Astrocyte (in vitro differentiated cells and primary cell): ENCODE measurements around the gene SYNE1. TPM values are rescaled to one million over a fixed set of nuclear protein-coding genes. Genes with fewer than 3 reads are reported as not detected.

ENCODE experiments used
- DNase-seq: peaks from one replicate; pipeline ENCODE4 v3.0.0-alpha.2; 2010; ENCODE audit warnings: low read depth
- FAIRE-seq: peaks from 2 replicates; lab custom pipeline; 2011; peaks lifted over from hg19 to GRCh38; lab: Jason Lieb, UNC
- H2AFZ ChIP-seq: 2 replicates; pipeline ENCODE4 v1.6.0; 2012; ENCODE audit warnings: low read depth, low read length, inconsistent platforms
- H3K27ac ChIP-seq: 2 replicates; pipeline ENCODE4 v1.5.1; 2011; ENCODE audit warnings: low read depth, low read length, inconsistent platforms
- H3K27me3 ChIP-seq: 2 replicates; pipeline ENCODE4 v1.6.0; 2011; ENCODE audit warnings: low read length, inconsistent platforms; ENCODE audit not compliant: insufficient read depth
- H3K36me3 ChIP-seq: 2 replicates; pipeline ENCODE4 v1.5.1; 2011; ENCODE audit warnings: low read length, inconsistent platforms; ENCODE audit not compliant: insufficient read depth
- H3K4me1 ChIP-seq: 2 replicates; pipeline ENCODE4 v1.5.1; 2011; ENCODE audit warnings: low read length, inconsistent platforms; ENCODE audit not compliant: insufficient read depth
- H3K4me2 ChIP-seq: 2 replicates; pipeline ENCODE4 v1.6.0; 2012; ENCODE audit warnings: low read length, inconsistent platforms
- H3K4me3 ChIP-seq: 2 replicates; pipeline ENCODE4 v1.5.1; 2011; ENCODE audit warnings: low read depth, mild to moderate bottlenecking, low read length, inconsistent platforms; ENCODE audit not compliant: insufficient read depth
- H3K79me2 ChIP-seq: 2 replicates; pipeline ENCODE4 v1.6.0; 2012; ENCODE audit warnings: mild to moderate bottlenecking, low read length, inconsistent platforms; ENCODE audit not compliant: insufficient read depth
- H3K9ac ChIP-seq: 2 replicates; pipeline ENCODE4 v1.6.0; 2012; ENCODE audit warnings: mild to moderate bottlenecking, low read length, inconsistent platforms
- H3K9me3 ChIP-seq: 2 replicates; pipeline ENCODE4 v1.5.1; 2012; ENCODE audit warnings: low read depth, mild to moderate bottlenecking, low read length, inconsistent platforms; ENCODE audit not compliant: insufficient read depth
- H4K20me1 ChIP-seq: 2 replicates; pipeline ENCODE4 v1.6.0; 2012; ENCODE audit warnings: low read length, inconsistent platforms; ENCODE audit not compliant: insufficient read depth
- H3K27ac Mint-ChIP-seq: one replicate; pipeline ENCODE4 v1.8.0; 2021; ENCODE audit warnings: mild to moderate bottlenecking, mixed read lengths; ENCODE audit not compliant: unreplicated experiment
- H3K27me3 Mint-ChIP-seq: one replicate; pipeline ENCODE4 v1.8.0; 2021; ENCODE audit warnings: low read depth, mixed read lengths; ENCODE audit not compliant: unreplicated experiment
- H3K36me3 Mint-ChIP-seq: one replicate; pipeline ENCODE4 v1.8.0; 2021; ENCODE audit warnings: low read depth, mixed read lengths; ENCODE audit not compliant: unreplicated experiment
- H3K4me1 Mint-ChIP-seq: one replicate; pipeline ENCODE4 v1.8.0; 2021; ENCODE audit warnings: low read depth, mixed read lengths; ENCODE audit not compliant: unreplicated experiment
- H3K4me3 Mint-ChIP-seq: one replicate; pipeline ENCODE4 v1.8.0; 2021; ENCODE audit warnings: mild to moderate bottlenecking, moderate library complexity, mixed read lengths; ENCODE audit not compliant: unreplicated experiment
- H3K9me3 Mint-ChIP-seq: one replicate; pipeline ENCODE4 v1.8.0; 2021; ENCODE audit warnings: mild to moderate bottlenecking, mixed read lengths; ENCODE audit not compliant: unreplicated experiment
- EZH2 ChIP-seq: IDR thresholded peaks from 2 replicates; pipeline ENCODE4 v1.6.1; 2012; ENCODE audit warnings: mild to moderate bottlenecking, low read length, inconsistent platforms; ENCODE audit not compliant: insufficient read depth
- total RNA-seq: library from RNA; stranded (reverse); gene quantifications from 2 replicates; pipeline ENCODE4 v1.2.1, GENCODE V29; 2021
- TF ChIP-seq, protein P1 (sequence below): IDR thresholded peaks from 2 replicates; pipeline ENCODE4 v1.5.1; 2011; ENCODE audit warnings: low read depth, mild to moderate bottlenecking, inconsistent platforms, low read length, moderate library complexity; ENCODE audit not compliant: insufficient read depth

The SYNE1 gene
- total RNA-seq, 1 donor from 2014 or later = 66.5 TPM

DNA sequence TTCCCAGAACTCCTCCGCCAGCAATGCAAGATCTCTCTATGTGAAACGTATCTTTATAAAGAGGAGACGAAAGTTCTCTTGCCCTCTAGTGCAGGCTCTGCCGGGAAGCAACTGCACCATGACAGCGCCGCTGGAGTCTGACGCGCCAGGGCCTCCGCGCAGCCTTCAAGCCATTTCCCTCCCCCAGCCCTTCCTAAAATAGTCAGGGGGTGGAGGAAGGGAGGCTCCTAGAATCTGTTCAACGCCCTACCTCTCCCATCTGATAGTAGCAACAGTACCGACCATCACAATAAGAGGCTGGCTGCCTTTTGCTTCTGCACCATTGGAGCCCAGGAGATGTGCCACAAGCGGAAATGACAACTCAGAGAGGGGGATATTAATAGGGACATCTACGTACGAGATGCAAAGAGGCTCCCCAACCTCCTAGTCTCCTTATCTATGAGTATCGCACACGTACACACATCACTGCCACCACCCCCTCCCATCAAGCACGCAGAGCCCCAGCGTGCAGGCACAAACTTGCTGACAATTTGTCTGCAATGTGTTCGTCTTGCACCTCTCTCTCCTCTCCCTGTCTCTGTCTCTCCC lies 1.0 kb downstream of the SYNE1 start:
- Histone ChIP-seq H3K4me2 (peak overlapping the region; percentile 100), H3K9ac (peak overlapping the region; percentile 74), H3K4me3 (peak overlapping the region; percentile 78), H3K27ac (no peak overlapping the region), H3K4me1 (peaks cover 9% of the 10 kb centered on the region), H3K27me3 (no peaks in the 10 kb centered on the region), H3K9me3 (no peaks in the 10 kb centered on the region), H3K79me2 (no peaks in the 10 kb centered on the region), H4K20me1 (no peaks in the 10 kb centered on the region), H2AFZ (peak overlapping the region; percentile 99), H3K36me3 (no peaks in the 10 kb centered on the region)
- Mint-ChIP-seq H3K36me3 (no peaks in the 10 kb centered on the region), H3K9me3 (no peaks in the 10 kb centered on the region), H3K27me3 (peaks cover 8% of the 10 kb centered on the region), H3K4me1 (peaks cover 3% of the 10 kb centered on the region), H3K4me3 (peak overlapping the region; percentile 99), H3K27ac (peak overlapping the region; percentile 79)
- no peak for TF ChIP-seq EZH2
- TF ChIP-seq, protein P1, sequence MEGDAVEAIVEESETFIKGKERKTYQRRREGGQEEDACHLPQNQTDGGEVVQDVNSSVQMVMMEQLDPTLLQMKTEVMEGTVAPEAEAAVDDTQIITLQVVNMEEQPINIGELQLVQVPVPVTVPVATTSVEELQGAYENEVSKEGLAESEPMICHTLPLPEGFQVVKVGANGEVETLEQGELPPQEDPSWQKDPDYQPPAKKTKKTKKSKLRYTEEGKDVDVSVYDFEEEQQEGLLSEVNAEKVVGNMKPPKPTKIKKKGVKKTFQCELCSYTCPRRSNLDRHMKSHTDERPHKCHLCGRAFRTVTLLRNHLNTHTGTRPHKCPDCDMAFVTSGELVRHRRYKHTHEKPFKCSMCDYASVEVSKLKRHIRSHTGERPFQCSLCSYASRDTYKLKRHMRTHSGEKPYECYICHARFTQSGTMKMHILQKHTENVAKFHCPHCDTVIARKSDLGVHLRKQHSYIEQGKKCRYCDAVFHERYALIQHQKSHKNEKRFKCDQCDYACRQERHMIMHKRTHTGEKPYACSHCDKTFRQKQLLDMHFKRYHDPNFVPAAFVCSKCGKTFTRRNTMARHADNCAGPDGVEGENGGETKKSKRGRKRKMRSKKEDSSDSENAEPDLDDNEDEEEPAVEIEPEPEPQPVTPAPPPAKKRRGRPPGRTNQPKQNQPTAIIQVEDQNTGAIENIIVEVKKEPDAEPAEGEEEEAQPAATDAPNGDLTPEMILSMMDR = no peak
- FAIRE-seq (no peak), DNase-seq (peak; percentile 15)

DNA sequence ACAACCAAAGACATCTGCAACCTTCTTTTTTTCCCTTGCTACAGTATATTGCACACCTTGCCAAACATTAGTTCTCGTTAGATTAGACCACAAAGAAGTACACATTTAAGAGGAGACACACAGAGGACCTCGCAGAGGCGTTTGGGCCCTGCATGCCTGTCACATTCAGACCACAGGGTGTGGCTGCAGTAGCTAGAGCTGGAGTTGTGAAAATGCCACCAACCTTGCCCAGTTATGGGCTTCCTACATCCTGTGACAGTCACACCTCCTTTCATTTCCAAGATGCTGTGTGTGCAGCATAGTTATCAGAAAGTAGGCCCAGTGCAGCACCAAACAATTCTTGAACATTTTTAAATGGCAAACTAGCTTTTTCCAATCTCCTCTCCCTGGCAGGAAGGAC lies 2.4 kb downstream of the SYNE1 start:
- Mint-ChIP-seq H3K4me3 (peak overlapping the region; percentile 99), H3K27me3 (peaks cover 8% of the 10 kb centered on the region)

More for the DNA sequence above, 2.4 kb downstream of the SYNE1 start:
- H3K9me3 ChIP-seq = no peaks in the 10 kb centered on the region
- Mint-ChIP-seq H3K36me3 (no peaks in the 10 kb centered on the region), H3K4me1 (peaks cover 3% of the 10 kb centered on the region), H3K9me3 (no peaks in the 10 kb centered on the region), H3K27ac (no peak overlapping the region)
- H3K27ac ChIP-seq = no peak overlapping the region
- no peak overlapping the region for H3K4me2 ChIP-seq
- H3K27me3 ChIP-seq = no peaks in the 10 kb centered on the region
- H3K9ac ChIP-seq = no peak overlapping the region
- H3K79me2 ChIP-seq = no peaks in the 10 kb centered on the region
- no peaks in the 10 kb centered on the region for H4K20me1 ChIP-seq
- TF ChIP-seq, protein P1 = no peak
- no peak for TF ChIP-seq EZH2
- no peaks in the 10 kb centered on the region for H3K36me3 ChIP-seq
- H3K4me3 ChIP-seq = no peak overlapping the region
- H2AFZ ChIP-seq = no peak overlapping the region
- DNase-seq = no peak
- H3K4me1 ChIP-seq = peaks cover 9% of the 10 kb centered on the region
- FAIRE-seq = no peak
